ENCODE data around the gene BARHL1. TPM values are rescaled to one million over a fixed set of nuclear protein-coding genes. Genes with fewer than 3 reads are reported as not detected.

The BARHL1 gene
- polyA plus RNA-seq, 1 of the 3 experiments (the other 2 are of a cell fraction): not detected

DNA sequence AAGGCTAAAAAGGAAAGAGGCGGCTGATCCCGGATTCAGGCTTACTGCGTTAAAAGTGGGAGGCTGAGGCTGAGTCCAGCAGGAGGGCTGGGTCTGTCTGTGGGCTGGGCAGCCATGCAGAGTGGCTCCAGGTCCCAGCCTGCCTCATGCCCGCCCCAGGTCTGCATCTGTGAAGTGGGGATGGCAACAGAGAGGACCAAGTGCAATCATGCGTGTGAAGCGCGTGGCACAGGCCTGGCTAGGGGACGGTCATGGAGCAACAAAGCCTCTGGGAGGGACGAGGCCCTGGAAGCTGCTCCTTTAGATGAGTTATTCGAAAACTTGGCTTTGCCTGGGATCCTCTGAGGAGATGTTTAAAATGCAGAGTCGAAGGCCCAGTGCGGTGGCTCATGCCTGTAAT, 30.4 kb upstream of the BARHL1 start:
- Histone ChIP-seq H3F3A (replicated peaks; ENCODE audit: insufficient read depth) (no peaks in the 10 kb centered on the region), H3K4me1 (ENCODE audit: control insufficient read depth in 1 of 2, insufficient read depth in 2 of 2, low read depth in 1 of 2, low read length in 1 of 2) (peaks cover 0 to 18% of the 10 kb centered on the region in 2 experiments; a peak in 1 of 4 replicates), H3K4me2 (no peak overlapping the region), H4K20me1 (ENCODE audit: insufficient read depth) (no peaks in the 10 kb centered on the region), H3K27me3 (ENCODE audit: insufficient read depth) (no peaks in the 10 kb centered on the region; the same call in 1 of the 2 replicates), H3K9ac (no peak overlapping the region), H3K27ac (ENCODE audit: low read depth in 2 of 2, low read length in 1 of 2) (no peak overlapping the region; a peak in 1 of 4 replicates), H3K9me2 (no peaks in the 10 kb centered on the region), H2AFZ (ENCODE audit: low read depth) (no peak overlapping the region), H3K4me3 (ENCODE audit: low read depth in 2 of 2, low read length in 1 of 2) (no peak overlapping the region), H3K79me2 (ENCODE audit: insufficient read depth) (no peaks in the 10 kb centered on the region), H3K9me3 (no peaks in the 10 kb centered on the region), H3K36me3 (replicated peaks in 1 of 2; ENCODE audit: control insufficient read depth in 1 of 2, insufficient read depth in 2 of 2, low read length in 1 of 2) (no peaks in the 10 kb centered on the region)
- POLR2A ChIA-PET: no interaction called here
- no peak for DNase-seq
- no peak for TF ChIP-seq JUND (IDR thresholded peaks at IDR 0.05)
- no peak for TF ChIP-seq POLR2AphosphoS5 (IDR thresholded peaks at IDR 0.05; ENCODE audit: low read depth, low read length)
- no peak for TF ChIP-seq ELF1 (IDR thresholded peaks at IDR 0.05)
- TF ChIP-seq SMC3 (IDR thresholded peaks at IDR 0.05; ENCODE audit: low read depth, low read length): no peak
- TF ChIP-seq FOXM1 (IDR thresholded peaks at IDR 0.05; ENCODE audit: low read depth): no peak
- TF ChIP-seq, protein P1, sequence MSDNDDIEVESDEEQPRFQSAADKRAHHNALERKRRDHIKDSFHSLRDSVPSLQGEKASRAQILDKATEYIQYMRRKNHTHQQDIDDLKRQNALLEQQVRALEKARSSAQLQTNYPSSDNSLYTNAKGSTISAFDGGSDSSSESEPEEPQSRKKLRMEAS (IDR thresholded peaks at IDR 0.05; ENCODE audit: low read depth): no peak
- no peak for TF ChIP-seq EZH2phosphoT487 (IDR thresholded peaks at IDR 0.05; ENCODE audit: borderline replicate concordance, low read depth)
- CTCF ChIA-PET: interaction anchor here (0.6 to 3.3 kb wide), 4 partner anchors 18 to 634 kb away, joined by 3 to 13 read pairs (median 4); no protein-coding TSS in a partner anchor
- 76% methylated on average over 12 of the region's 12 CpGs for WGBS (ENCODE audit: low lambda C conversion rate)

- Histone ChIP-seq H3K36me3 (replicated peaks in 1 of 2; ENCODE audit: control insufficient read depth in 1 of 2, insufficient read depth in 2 of 2, low read length in 1 of 2) (no peaks in the 10 kb centered on the region), H3K79me2 (ENCODE audit: insufficient read depth) (no peaks in the 10 kb centered on the region), H3F3A (replicated peaks; ENCODE audit: insufficient read depth) (no peaks in the 10 kb centered on the region), H4K20me1 (ENCODE audit: insufficient read depth) (no peaks in the 10 kb centered on the region), H3K9me3 (no peaks in the 10 kb centered on the region), H3K27me3 (ENCODE audit: insufficient read depth) (no peaks in the 10 kb centered on the region; the same call in 1 of the 2 replicates), H2AFZ (ENCODE audit: low read depth) (no peak overlapping the region), H3K27ac (ENCODE audit: low read depth in 2 of 2, low read length in 1 of 2) (no peak overlapping the region), H3K4me2 (no peak overlapping the region), H3K4me1 (ENCODE audit: control insufficient read depth in 1 of 2, insufficient read depth in 2 of 2, low read depth in 1 of 2, low read length in 1 of 2) (peaks cover 0 to 7% of the 10 kb centered on the region in 2 experiments; a peak in 1 of 4 replicates), H3K9me2 (no peaks in the 10 kb centered on the region), H3K9ac (no peak overlapping the region), H3K4me3 (ENCODE audit: low read depth in 2 of 2, low read length in 1 of 2) (no peak overlapping the region)
- ChIA-PET POLR2A (no interaction called here), CTCF (interaction anchor here (1.5 to 1.9 kb wide), 2 partner anchors 8 to 17 kb away, joined by 3 to 6 read pairs; no protein-coding TSS in a partner anchor)
- DNase-seq: no peak
- WGBS (ENCODE audit: low lambda C conversion rate): 57% methylated on average over 2 of the region's 2 CpGs
- TF ChIP-seq TAF1 (IDR thresholded peaks at IDR 0.05; ENCODE audit: borderline replicate concordance, low read depth, low read length) (no peak), FOXM1 (IDR thresholded peaks at IDR 0.05; ENCODE audit: low read depth) (no peak), NRF1 (IDR thresholded peaks at IDR 0.05; ENCODE audit: low read depth, low read length) (no peak), GATA2 (CRISPR knock-in tag; IDR thresholded peaks at IDR 0.05) (no peak)
These were observed 27.7 kb upstream of the BARHL1 start for GRCh38 chr9:132554755-132555154.

DNA sequence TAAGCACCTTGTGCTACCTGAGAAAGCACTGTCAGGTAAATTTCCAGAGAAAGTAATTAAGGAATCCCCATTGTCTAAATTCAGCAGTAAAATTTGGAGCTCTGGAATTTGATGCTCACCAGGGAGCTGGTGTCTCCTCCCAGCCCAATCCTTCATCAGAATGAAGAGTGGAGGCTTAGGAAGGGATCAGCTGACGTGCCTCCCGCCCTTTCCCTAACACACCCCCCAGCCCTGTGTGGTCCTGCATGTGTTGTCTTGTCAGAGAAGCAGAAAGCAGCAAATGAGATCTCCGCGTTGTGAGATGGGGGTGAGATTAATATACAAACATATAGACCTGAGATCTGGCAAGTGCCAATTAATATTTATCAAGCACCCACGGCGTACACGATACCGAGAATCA, 26.9 kb upstream of the BARHL1 start:
- Histone ChIP-seq H3K27me3 (ENCODE audit: insufficient read depth) (no peaks in the 10 kb centered on the region; the same call in 1 of the 2 replicates), H3K4me1 (ENCODE audit: control insufficient read depth in 1 of 2, insufficient read depth in 2 of 2, low read depth in 1 of 2, low read length in 1 of 2) (peaks cover 0 to 9% of the 10 kb centered on the region in 2 experiments; a peak in 1 of 4 replicates), H3F3A (replicated peaks; ENCODE audit: insufficient read depth) (no peaks in the 10 kb centered on the region), H3K9me2 (no peaks in the 10 kb centered on the region), H3K9ac (no peak overlapping the region), H4K20me1 (ENCODE audit: insufficient read depth) (no peaks in the 10 kb centered on the region), H3K4me2 (no peak overlapping the region), H3K4me3 (ENCODE audit: low read depth in 2 of 2, low read length in 1 of 2) (no peak overlapping the region), H3K79me2 (ENCODE audit: insufficient read depth) (no peaks in the 10 kb centered on the region), H3K27ac (ENCODE audit: low read depth in 2 of 2, low read length in 1 of 2) (no peak overlapping the region), H2AFZ (ENCODE audit: low read depth) (no peak overlapping the region), H3K36me3 (replicated peaks in 1 of 2; ENCODE audit: control insufficient read depth in 1 of 2, insufficient read depth in 2 of 2, low read length in 1 of 2) (no peaks in the 10 kb centered on the region), H3K9me3 (no peaks in the 10 kb centered on the region)
- TF ChIP-seq, protein P2, sequence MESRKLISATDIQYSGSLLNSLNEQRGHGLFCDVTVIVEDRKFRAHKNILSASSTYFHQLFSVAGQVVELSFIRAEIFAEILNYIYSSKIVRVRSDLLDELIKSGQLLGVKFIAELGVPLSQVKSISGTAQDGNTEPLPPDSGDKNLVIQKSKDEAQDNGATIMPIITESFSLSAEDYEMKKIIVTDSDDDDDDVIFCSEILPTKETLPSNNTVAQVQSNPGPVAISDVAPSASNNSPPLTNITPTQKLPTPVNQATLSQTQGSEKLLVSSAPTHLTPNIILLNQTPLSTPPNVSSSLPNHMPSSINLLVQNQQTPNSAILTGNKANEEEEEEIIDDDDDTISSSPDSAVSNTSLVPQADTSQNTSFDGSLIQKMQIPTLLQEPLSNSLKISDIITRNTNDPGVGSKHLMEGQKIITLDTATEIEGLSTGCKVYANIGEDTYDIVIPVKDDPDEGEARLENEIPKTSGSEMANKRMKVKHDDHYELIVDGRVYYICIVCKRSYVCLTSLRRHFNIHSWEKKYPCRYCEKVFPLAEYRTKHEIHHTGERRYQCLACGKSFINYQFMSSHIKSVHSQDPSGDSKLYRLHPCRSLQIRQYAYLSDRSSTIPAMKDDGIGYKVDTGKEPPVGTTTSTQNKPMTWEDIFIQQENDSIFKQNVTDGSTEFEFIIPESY (IDR thresholded peaks at IDR 0.05; ENCODE audit: borderline replicate concordance, low read depth): no peak
- no peak for TF ChIP-seq YY1 (IDR thresholded peaks at IDR 0.05; ENCODE audit: low read depth)
- TF ChIP-seq, protein P3, sequence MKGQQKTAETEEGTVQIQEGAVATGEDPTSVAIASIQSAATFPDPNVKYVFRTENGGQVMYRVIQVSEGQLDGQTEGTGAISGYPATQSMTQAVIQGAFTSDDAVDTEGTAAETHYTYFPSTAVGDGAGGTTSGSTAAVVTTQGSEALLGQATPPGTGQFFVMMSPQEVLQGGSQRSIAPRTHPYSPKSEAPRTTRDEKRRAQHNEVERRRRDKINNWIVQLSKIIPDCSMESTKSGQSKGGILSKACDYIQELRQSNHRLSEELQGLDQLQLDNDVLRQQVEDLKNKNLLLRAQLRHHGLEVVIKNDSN (IDR thresholded peaks at IDR 0.05; ENCODE audit: borderline replicate concordance, low read depth): no peak
- TF ChIP-seq EZH2phosphoT487 (IDR thresholded peaks at IDR 0.05; ENCODE audit: borderline replicate concordance, low read depth): no peak
- WGBS (ENCODE audit: low lambda C conversion rate): 64% methylated on average over 8 of the region's 8 CpGs
- no peak for DNase-seq
- POLR2A ChIA-PET: no interaction called here
- CTCF ChIA-PET: interaction anchor here (1.1 to 1.9 kb wide), 2 partner anchors 9 to 51 kb away, joined by 3 to 6 read pairs; no protein-coding TSS in a partner anchor

Data from SK-N-SH (cell line).